D721Med (cell line): ENCODE data around the gene RSU1.

Experiments used
- DNase-seq: peaks from one replicate; pipeline ENCODE4 v3.0.0; 2011; ENCODE audit warnings: low spot score; ENCODE audit not compliant: insufficient read length
- FAIRE-seq: peaks from 2 replicates; lab custom pipeline; 2011; peaks lifted over from hg19 to GRCh38; lab: Jason Lieb, UNC
- TF ChIP-seq, protein P1 (sequence below): IDR thresholded peaks from 2 replicates; pipeline ENCODE4 v1.5.1; 2012; ENCODE audit warnings: mild to moderate bottlenecking, control low read depth; ENCODE audit not compliant: insufficient read depth; ENCODE audit errors: missing control alignments

The RSU1 gene

DNA sequence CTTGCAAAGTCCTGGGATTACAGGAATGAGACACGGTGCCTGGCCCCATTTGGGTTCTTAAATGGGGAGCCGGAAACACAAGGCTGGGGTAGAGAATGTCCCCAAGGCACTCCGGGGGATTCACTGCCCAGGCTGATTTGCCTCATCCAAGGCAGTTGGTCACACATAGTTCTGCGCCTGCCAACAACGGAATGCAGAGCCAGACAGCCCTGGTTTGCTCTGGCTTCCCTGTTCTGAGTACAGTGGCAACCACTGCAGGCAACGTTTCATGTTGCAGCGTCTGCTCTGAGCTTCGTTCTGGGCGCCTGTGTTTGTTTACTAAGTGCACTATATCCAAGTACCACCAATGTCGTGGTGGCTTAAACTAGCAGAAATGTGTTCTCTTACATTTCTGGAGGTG, 233.8 kb downstream of the RSU1 start:
- FAIRE-seq (no peak), DNase-seq (no peak)
- TF ChIP-seq, protein P1, sequence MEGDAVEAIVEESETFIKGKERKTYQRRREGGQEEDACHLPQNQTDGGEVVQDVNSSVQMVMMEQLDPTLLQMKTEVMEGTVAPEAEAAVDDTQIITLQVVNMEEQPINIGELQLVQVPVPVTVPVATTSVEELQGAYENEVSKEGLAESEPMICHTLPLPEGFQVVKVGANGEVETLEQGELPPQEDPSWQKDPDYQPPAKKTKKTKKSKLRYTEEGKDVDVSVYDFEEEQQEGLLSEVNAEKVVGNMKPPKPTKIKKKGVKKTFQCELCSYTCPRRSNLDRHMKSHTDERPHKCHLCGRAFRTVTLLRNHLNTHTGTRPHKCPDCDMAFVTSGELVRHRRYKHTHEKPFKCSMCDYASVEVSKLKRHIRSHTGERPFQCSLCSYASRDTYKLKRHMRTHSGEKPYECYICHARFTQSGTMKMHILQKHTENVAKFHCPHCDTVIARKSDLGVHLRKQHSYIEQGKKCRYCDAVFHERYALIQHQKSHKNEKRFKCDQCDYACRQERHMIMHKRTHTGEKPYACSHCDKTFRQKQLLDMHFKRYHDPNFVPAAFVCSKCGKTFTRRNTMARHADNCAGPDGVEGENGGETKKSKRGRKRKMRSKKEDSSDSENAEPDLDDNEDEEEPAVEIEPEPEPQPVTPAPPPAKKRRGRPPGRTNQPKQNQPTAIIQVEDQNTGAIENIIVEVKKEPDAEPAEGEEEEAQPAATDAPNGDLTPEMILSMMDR, result no peak

DNA sequence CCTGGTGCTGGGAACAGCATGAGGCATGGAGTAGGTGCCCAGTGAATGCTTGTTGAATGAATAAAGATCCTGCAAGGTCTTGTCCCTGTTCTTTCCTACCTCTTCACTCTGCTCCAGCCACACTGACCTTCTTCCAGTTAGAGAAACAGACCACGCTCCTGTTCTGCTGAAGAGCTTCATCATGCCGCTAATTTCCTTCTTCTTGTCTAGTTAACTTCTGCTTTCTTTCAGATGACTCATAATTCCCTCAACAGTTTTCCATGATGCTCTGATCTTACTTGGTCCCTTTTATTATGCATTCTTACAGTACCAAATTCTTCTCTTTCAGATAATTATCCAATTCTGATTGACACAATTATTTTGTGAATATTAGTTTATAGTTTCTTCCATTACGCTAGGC, 236.0 kb downstream of the RSU1 start:
- DNase-seq (no peak), FAIRE-seq (no peak)
- TF ChIP-seq, protein P1, result no peak

DNA sequence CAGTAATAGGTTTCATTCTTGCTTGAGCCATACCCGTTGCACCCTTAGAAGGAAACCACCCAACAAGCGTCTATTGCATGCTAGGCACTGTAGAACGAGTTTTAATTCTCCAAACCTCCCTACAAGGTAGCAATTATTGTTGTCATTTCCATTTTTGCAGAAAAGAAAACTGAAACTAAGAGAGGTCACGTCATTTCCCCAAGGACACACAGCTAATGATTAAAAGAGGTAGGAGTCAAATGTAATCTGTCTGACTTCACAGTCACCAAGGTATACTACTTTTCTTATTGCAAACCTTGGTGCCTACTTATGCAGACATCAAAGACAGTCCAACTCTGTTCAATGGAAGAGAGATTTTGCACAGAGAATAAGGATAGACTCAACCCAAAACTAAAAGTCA, 246.5 kb downstream of the RSU1 start:
- TF ChIP-seq, protein P1, result no peak
- no peak for FAIRE-seq
- no peak for DNase-seq

DNA sequence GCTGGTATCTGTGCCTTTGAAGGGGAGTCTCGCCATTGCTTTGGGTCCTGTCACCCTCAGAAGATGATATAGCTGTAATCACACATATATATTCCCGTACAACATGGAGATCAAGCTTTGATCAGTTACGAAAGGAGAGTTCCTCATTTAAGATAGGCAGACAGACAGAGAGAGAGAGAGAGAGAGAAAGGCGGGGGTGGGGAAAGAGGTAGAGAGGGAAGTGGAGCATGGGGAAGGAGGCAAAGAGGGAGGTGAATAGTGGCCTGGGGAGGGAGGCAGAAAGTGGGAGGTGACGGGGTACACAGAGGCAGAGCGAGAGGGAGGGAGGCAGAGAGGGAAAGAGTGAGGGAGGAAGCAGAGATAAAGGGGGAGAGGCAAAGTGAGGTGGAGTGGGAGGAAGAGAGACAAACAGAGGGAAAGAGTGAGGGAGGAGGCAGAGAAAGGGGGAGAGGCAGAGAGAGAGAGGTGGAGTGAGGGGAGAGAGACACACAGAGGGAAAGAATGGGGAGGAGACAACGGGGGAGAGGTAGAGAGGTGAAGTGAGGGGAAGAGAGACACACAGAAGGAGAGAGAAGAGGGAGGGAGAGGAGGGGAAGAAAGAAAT, 250.9 kb downstream of the RSU1 start:
- DNase-seq (no peak), FAIRE-seq (no peak)
- TF ChIP-seq, protein P1, result no peak

DNA sequence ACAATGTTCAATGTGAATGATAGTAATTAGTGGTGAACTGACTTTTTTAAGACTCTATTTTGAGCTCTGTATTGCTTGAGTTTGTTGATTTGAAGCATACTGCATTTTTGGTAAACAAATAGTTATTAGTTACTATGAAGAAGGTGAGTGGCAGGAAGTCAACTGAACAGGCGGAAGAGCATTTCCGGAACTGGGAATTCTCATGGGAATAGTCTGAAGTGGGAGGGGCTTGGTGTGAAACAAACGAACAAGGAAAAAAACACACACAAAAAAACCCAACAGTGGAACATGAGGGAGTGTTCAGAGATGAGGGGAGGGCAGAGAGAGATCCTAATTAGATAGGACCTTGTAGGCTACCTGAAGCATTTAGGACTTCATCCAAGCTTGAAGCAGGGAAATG, 251.6 kb downstream of the RSU1 start:
- DNase-seq (no peak), FAIRE-seq (no peak)
- TF ChIP-seq, protein P1, result no peak

DNA sequence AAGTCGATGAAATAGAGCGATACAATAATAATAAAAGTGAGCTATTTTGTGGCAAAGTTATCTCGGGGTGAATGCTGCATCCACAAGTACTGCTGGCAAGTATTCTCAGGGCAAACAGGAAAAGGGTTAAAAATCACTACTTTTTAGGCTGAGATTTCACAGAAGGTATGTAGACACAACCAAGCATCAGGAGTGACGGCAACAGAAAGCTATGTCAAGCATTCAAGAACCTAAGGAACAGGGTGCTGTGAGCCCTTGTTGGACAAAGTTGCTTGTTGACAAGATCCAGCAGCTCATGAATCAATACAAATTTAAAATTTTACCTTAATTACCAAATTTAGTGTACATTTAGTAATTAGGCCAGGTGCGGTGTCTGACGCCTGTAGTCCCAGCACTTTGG, 254.3 kb downstream of the RSU1 start:
- TF ChIP-seq, protein P1, result no peak
- DNase-seq (no peak), FAIRE-seq (no peak)

DNA sequence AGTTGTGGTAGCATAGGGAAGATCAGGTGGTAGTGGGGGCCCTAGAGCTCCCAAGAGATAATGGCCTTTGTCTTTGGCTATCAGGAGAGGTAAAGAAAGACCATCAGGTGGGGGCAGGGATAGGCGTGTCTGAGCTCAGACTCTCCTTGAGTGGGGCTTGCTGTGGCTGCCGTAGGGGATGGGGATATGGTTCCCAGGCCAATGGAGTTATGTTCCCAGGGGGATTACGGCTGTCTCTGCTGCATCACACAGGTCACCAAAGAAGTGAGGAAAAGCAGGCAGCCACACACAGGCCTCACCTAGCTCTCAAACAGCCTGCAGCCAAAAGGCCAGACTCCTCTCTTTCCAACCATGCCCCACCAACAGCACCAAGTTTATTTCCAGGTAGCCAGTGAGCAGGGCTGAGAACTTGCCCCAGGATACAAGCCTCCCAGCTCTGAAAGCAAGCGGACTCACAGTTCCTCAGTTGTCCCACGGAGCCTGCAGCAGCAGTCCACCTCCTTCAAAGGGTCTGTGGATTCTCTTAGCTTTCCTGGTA, 257.9 kb downstream of the RSU1 start:
- FAIRE-seq (no peak), DNase-seq (no peak)

More for the DNA sequence above, 257.9 kb downstream of the RSU1 start:
- TF ChIP-seq, protein P1, result no peak
